Astrocyte (in vitro differentiated cells and primary cell): ENCODE results near the gene ARF1. TPM values are rescaled to one million over a fixed set of nuclear protein-coding genes. Genes with fewer than 3 reads are reported as not detected.

Experiments
- DNase-seq: peaks from one replicate; pipeline ENCODE4 v3.0.0-alpha.2; 2010; ENCODE audit warnings: low read depth
- FAIRE-seq: peaks from 2 replicates; lab custom pipeline; 2011; peaks lifted over from hg19 to GRCh38; lab: Jason Lieb, UNC
- H2AFZ ChIP-seq: 2 replicates; pipeline ENCODE4 v1.6.0; 2012; ENCODE audit warnings: low read depth, low read length, inconsistent platforms
- H3K27ac ChIP-seq: 2 replicates; pipeline ENCODE4 v1.5.1; 2011; ENCODE audit warnings: low read depth, low read length, inconsistent platforms
- H3K27me3 ChIP-seq: 2 replicates; pipeline ENCODE4 v1.6.0; 2011; ENCODE audit warnings: low read length, inconsistent platforms; ENCODE audit not compliant: insufficient read depth
- H3K36me3 ChIP-seq: 2 replicates; pipeline ENCODE4 v1.5.1; 2011; ENCODE audit warnings: low read length, inconsistent platforms; ENCODE audit not compliant: insufficient read depth
- H3K4me1 ChIP-seq: 2 replicates; pipeline ENCODE4 v1.5.1; 2011; ENCODE audit warnings: low read length, inconsistent platforms; ENCODE audit not compliant: insufficient read depth
- H3K4me2 ChIP-seq: 2 replicates; pipeline ENCODE4 v1.6.0; 2012; ENCODE audit warnings: low read length, inconsistent platforms
- H3K4me3 ChIP-seq: 2 replicates; pipeline ENCODE4 v1.5.1; 2011; ENCODE audit warnings: low read depth, mild to moderate bottlenecking, low read length, inconsistent platforms; ENCODE audit not compliant: insufficient read depth
- H3K79me2 ChIP-seq: 2 replicates; pipeline ENCODE4 v1.6.0; 2012; ENCODE audit warnings: mild to moderate bottlenecking, low read length, inconsistent platforms; ENCODE audit not compliant: insufficient read depth
- H3K9ac ChIP-seq: 2 replicates; pipeline ENCODE4 v1.6.0; 2012; ENCODE audit warnings: mild to moderate bottlenecking, low read length, inconsistent platforms
- H3K9me3 ChIP-seq: 2 replicates; pipeline ENCODE4 v1.5.1; 2012; ENCODE audit warnings: low read depth, mild to moderate bottlenecking, low read length, inconsistent platforms; ENCODE audit not compliant: insufficient read depth
- H4K20me1 ChIP-seq: 2 replicates; pipeline ENCODE4 v1.6.0; 2012; ENCODE audit warnings: low read length, inconsistent platforms; ENCODE audit not compliant: insufficient read depth
- H3K27ac Mint-ChIP-seq: one replicate; pipeline ENCODE4 v1.8.0; 2021; ENCODE audit warnings: mild to moderate bottlenecking, mixed read lengths; ENCODE audit not compliant: unreplicated experiment
- H3K27me3 Mint-ChIP-seq: one replicate; pipeline ENCODE4 v1.8.0; 2021; ENCODE audit warnings: low read depth, mixed read lengths; ENCODE audit not compliant: unreplicated experiment
- H3K36me3 Mint-ChIP-seq: one replicate; pipeline ENCODE4 v1.8.0; 2021; ENCODE audit warnings: low read depth, mixed read lengths; ENCODE audit not compliant: unreplicated experiment
- H3K4me1 Mint-ChIP-seq: one replicate; pipeline ENCODE4 v1.8.0; 2021; ENCODE audit warnings: low read depth, mixed read lengths; ENCODE audit not compliant: unreplicated experiment
- H3K4me3 Mint-ChIP-seq: one replicate; pipeline ENCODE4 v1.8.0; 2021; ENCODE audit warnings: mild to moderate bottlenecking, moderate library complexity, mixed read lengths; ENCODE audit not compliant: unreplicated experiment
- H3K9me3 Mint-ChIP-seq: one replicate; pipeline ENCODE4 v1.8.0; 2021; ENCODE audit warnings: mild to moderate bottlenecking, mixed read lengths; ENCODE audit not compliant: unreplicated experiment
- EZH2 ChIP-seq: IDR thresholded peaks from 2 replicates; pipeline ENCODE4 v1.6.1; 2012; ENCODE audit warnings: mild to moderate bottlenecking, low read length, inconsistent platforms; ENCODE audit not compliant: insufficient read depth
- total RNA-seq: library from RNA; stranded (reverse); gene quantifications from 2 replicates; pipeline ENCODE4 v1.2.1, GENCODE V29; 2021
- TF ChIP-seq, protein P1 (sequence below): IDR thresholded peaks from 2 replicates; pipeline ENCODE4 v1.5.1; 2011; ENCODE audit warnings: low read depth, mild to moderate bottlenecking, inconsistent platforms, low read length, moderate library complexity; ENCODE audit not compliant: insufficient read depth

The ARF1 gene
- total RNA-seq, 1 donor from 2014 or later, result 431 TPM

DNA sequence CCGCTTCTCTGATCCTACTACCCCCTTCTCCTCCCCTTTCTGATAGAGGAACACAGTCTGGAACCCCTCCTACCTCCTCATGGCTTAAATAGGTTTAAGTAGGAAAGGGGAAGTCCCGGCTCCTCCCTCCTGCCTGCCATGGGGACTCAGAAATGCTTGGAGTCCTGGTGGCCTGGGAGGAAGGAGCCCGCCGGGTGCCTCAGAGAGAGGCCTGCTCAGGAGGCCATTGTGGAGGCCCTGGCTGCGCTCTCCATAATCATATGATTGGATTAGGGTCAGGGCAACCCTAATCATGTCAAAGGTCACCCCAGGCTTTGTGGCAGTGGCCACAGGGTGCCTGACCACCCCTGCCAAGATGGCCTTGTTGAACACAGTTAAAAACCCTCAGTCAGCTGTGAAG, 46.7 kb upstream of the ARF1 start:
- FAIRE-seq, result no peak
- Histone ChIP-seq H2AFZ (no peak overlapping the region), H3K27ac (no peak overlapping the region), H3K9me3 (peaks cover 4% of the 10 kb centered on the region), H3K4me2 (no peak overlapping the region), H3K4me1 (no peaks in the 10 kb centered on the region), H3K79me2 (no peaks in the 10 kb centered on the region), H3K36me3 (no peaks in the 10 kb centered on the region), H3K9ac (no peak overlapping the region), H3K4me3 (no peak overlapping the region), H3K27me3 (peaks cover 15% of the 10 kb centered on the region), H4K20me1 (no peaks in the 10 kb centered on the region)
- Mint-ChIP-seq H3K4me3 (no peak overlapping the region), H3K27me3 (peaks cover 67% of the 10 kb centered on the region), H3K9me3 (peaks cover 4% of the 10 kb centered on the region), H3K4me1 (no peaks in the 10 kb centered on the region), H3K36me3 (no peaks in the 10 kb centered on the region), H3K27ac (no peak overlapping the region)
- TF ChIP-seq EZH2, result no peak
- TF ChIP-seq, protein P1, sequence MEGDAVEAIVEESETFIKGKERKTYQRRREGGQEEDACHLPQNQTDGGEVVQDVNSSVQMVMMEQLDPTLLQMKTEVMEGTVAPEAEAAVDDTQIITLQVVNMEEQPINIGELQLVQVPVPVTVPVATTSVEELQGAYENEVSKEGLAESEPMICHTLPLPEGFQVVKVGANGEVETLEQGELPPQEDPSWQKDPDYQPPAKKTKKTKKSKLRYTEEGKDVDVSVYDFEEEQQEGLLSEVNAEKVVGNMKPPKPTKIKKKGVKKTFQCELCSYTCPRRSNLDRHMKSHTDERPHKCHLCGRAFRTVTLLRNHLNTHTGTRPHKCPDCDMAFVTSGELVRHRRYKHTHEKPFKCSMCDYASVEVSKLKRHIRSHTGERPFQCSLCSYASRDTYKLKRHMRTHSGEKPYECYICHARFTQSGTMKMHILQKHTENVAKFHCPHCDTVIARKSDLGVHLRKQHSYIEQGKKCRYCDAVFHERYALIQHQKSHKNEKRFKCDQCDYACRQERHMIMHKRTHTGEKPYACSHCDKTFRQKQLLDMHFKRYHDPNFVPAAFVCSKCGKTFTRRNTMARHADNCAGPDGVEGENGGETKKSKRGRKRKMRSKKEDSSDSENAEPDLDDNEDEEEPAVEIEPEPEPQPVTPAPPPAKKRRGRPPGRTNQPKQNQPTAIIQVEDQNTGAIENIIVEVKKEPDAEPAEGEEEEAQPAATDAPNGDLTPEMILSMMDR, result no peak
- no peak for DNase-seq

DNA sequence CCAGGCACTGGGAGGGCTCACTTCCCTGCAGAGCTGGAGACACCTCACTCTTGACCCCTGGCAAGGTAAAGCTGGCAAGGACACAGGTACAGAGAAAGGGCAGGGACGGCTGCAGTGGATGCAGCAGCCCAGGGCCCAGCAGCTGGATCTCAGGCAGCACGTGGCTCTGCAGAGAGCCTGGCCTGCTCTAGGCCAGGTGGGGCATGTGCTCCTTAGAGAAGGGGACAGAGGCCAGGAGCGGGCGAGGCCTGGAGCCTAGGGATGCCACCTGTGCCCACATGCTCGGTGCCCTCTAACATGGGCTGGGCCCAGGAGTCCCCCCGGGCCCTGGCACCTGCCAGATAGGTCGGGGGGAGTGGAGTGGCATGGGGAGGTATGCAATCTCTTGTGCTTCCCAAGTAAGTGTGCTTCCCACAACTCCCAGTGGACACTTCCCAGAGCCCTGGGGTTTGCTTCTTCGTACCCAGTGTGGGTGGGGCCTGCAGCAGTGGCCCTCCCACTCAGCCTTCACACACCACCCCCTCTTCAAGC, 45.7 kb upstream of the ARF1 start:
- no peak overlapping the region for H3K27ac ChIP-seq

More for the DNA sequence above, 45.7 kb upstream of the ARF1 start:
- Histone ChIP-seq H3K4me1 (no peaks in the 10 kb centered on the region), H3K9me3 (peaks cover 4% of the 10 kb centered on the region), H3K4me2 (no peak overlapping the region), H3K36me3 (no peaks in the 10 kb centered on the region), H2AFZ (no peak overlapping the region), H3K9ac (no peak overlapping the region), H3K79me2 (no peaks in the 10 kb centered on the region), H4K20me1 (no peaks in the 10 kb centered on the region), H3K27me3 (peaks cover 15% of the 10 kb centered on the region), H3K4me3 (no peak overlapping the region)
- H3K9me3 Mint-ChIP-seq, result peaks cover 4% of the 10 kb centered on the region
- no peaks in the 10 kb centered on the region for H3K4me1 Mint-ChIP-seq
- FAIRE-seq (no peak), DNase-seq (no peak)
- no peak overlapping the region for H3K27ac Mint-ChIP-seq
- peaks cover 59% of the 10 kb centered on the region for H3K27me3 Mint-ChIP-seq
- H3K4me3 Mint-ChIP-seq, result no peak overlapping the region
- TF ChIP-seq, protein P1, result no peak
- no peak for TF ChIP-seq EZH2
- no peaks in the 10 kb centered on the region for H3K36me3 Mint-ChIP-seq
